Esophagus squamous epithelium (tissue), 4 donors: ENCODE results near the gene GFI1B.

ENCODE experiments used
- POLR2A ChIP-seq, 4 donors: fragments of 450-650 bp; IDR thresholded peaks; one replicate each; pipeline ENCODE4 v1.6.1; 2017; ENCODE audit warnings: antibody characterized with exemption in 4 of 4, mild to moderate bottlenecking in 4 of 4, moderate library complexity in 3 of 4
- TF ChIP-seq, protein P1 (sequence below), 6 experiments: fragments of 450-650 bp in 4 of 6; fragments of 200-600 bp in 2 of 6; sonication (generic) in 2 of 6; IDR thresholded peaks; one replicate each; pipeline ENCODE4 v1.5.1; 2016 to 2019; ENCODE audit warnings: antibody characterized with exemption in 6 of 6, mild to moderate bottlenecking in 4 of 6, moderate library complexity in 4 of 6

DNA sequence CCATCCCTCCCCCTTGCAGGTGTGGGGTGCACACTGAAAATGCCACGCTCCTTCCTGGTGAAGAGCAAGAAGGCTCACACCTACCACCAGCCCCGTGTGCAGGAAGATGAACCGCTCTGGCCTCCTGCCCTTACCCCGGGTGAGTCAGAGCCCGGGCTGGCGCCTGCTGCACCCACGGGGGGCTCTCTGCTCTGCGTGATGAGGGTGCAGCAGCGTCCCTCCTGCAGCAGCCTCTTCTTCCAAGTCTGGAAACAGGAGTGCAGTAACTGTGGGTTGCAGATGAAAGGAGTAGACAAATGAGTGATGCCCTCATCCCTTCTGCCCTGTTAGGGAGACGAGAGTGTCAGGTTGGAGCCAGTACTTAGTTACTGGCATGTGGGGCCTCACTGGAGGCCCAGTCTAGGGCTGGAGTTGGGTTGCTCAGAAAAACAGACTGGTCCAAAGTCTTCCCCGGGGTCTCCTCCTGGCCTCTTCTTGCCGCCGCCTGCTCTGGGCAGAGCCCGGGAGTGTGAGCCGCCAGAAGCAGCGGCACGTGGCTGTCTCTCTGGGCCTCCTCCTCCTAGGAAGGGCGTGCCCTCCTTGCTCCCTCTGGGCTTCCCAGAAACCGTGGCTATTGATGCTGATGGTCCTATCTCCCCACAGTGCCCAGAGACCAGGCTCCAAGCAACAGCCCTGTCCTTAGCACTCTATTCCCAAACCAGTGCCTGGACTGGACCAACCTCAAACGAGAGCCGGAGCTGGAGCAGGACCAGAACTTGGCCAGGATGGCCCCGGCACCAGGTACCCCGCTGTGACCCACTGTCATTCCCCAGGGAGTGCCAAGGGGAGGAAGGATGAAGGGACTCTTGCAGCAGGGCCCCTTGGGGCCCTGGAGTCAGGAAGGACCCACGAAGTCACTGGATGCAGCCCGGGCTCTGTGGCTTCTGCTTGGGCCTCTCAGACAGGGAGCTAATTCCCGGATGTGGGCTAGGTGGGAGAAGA lies 8.4 kb downstream of the GFI1B start:
- TF ChIP-seq, protein P1, sequence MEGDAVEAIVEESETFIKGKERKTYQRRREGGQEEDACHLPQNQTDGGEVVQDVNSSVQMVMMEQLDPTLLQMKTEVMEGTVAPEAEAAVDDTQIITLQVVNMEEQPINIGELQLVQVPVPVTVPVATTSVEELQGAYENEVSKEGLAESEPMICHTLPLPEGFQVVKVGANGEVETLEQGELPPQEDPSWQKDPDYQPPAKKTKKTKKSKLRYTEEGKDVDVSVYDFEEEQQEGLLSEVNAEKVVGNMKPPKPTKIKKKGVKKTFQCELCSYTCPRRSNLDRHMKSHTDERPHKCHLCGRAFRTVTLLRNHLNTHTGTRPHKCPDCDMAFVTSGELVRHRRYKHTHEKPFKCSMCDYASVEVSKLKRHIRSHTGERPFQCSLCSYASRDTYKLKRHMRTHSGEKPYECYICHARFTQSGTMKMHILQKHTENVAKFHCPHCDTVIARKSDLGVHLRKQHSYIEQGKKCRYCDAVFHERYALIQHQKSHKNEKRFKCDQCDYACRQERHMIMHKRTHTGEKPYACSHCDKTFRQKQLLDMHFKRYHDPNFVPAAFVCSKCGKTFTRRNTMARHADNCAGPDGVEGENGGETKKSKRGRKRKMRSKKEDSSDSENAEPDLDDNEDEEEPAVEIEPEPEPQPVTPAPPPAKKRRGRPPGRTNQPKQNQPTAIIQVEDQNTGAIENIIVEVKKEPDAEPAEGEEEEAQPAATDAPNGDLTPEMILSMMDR (IDR thresholded peaks at IDR 0.05) = no peak
- no peak for TF ChIP-seq POLR2A (IDR thresholded peaks at IDR 0.05)
